GM21515 (cell line): Measurements from ENCODE around the gene CPNE1.

Experiments
- ATAC-seq: cut with Tn5 transposase; IDR thresholded peaks from one replicate; pipeline ENCODE4 v1.9.1; 2021; ENCODE audit not compliant: unreplicated experiment

The CPNE1 gene

DNA sequence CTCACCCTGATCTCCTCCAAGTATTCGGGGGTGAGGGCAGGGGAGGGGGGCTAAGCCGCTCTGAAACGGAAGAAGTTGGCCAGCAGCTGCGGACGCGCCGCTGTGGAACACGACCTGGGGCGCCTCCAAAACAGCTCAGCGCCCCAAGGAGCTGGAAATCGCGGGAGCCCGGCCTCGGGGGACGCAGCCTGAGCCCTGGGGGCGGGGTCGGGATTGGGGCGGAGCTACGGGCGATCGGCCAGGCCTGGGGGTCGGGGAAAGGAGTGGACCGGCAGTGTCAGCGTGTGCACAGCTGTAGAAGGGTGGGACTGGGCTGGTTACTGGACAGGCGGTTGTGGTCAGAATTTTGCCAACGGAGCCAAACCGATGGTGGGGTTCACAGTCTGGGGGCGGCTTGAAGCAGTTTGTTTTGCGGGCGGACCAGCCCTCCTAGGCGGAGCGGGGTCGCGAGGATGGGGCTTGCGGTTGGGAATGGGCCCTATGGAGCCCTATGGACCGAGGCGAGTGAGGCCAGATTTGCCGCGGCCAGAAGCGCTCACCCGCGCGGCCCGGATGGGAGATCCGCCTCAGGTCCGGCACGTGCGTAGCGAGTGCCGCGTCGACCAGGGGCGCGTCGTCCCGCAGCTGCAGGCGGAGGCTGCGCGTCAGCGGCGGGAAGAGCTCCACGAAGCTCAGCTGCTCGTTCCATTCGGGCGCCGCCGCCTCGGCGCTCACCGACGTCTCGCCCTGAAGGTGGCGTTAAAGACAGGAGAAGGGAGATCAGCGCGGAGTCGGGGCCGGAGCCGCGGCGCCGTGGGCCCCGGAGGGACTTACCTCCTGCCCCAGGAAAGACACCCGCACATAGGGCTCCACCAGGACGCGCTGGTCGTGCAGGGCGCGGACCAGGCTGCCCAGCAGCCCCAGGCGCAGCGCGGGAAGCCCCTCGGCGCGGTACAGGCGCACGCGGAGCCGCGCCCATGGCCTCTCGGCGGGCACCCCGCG lies 63.4 kb downstream of the CPNE1 start:
- no peak for ATAC-seq

DNA sequence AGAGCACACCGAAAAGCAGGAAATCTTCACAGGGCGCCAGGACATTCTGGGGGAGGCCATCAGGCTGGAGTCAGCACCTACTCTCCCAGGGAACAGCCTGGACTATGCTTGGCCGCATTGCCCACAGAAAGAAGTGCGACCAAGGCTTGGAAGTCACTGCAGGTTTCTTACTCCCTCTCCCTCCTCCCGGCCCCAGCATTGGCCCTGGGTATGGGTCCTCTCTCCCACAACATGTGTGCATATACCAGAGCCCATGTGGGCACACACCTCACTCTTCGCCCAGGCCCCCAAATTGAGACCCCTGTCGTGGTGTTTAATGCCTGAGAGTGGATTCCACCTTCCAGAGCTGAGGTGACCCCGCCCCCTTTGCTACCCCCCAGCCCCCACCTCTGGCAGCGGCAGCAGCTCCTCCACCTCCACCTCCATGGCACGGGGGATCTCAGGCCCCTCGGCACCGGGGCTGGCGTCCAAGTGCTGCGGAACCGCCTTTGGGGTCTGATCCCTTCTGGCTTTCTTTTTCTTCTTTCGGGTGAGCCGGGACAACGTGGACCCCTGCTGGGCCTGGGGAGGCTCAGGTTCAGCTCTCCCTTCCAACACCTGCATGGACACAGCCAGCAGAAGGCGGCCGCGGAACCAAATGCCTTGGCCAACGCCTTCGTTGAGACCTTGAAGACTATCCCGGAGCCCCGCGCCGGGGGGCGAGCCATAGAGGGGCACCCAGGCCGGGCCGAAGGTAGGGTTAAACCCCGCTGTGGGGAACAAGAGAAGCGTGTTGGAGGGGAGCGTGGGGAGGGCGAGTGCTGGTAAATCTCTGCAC lies 64.3 kb downstream of the CPNE1 start:
- no peak for ATAC-seq

- no peak for ATAC-seq
These were observed 65.0 kb downstream of the CPNE1 start for GRCh38 chr20:35599776-35600120.

GRCh38 chr20:35598899-35599775 lies 65.6 kb downstream of the CPNE1 start:
- no peak for ATAC-seq

GRCh38 chr20:35598476-35598875 lies 66.2 kb downstream of the CPNE1 start:
- no peak for ATAC-seq

DNA sequence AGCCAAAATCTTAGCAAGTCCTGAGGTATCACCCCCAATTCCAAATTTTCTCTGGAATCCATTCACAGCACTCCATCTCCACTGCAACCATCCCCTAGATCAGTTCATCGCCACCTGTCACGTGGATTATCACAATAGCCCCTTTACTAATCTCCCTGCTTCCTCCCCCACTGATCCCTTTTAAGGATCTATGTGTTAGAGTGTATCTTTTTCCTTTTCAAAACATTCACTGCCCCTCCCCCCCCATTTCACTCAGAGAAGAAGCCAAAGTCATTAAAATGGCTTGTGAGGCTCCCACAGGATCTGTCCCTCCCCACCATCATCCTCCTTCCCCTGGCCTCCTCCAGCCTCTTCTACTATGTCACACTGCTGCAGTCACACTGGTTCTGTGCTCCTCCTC lies 67.5 kb downstream of the CPNE1 start:
- no peak for ATAC-seq

- ATAC-seq, result no peak
These were observed 68.8 kb downstream of the CPNE1 start for GRCh38 chr20:35595901-35596300.

DNA sequence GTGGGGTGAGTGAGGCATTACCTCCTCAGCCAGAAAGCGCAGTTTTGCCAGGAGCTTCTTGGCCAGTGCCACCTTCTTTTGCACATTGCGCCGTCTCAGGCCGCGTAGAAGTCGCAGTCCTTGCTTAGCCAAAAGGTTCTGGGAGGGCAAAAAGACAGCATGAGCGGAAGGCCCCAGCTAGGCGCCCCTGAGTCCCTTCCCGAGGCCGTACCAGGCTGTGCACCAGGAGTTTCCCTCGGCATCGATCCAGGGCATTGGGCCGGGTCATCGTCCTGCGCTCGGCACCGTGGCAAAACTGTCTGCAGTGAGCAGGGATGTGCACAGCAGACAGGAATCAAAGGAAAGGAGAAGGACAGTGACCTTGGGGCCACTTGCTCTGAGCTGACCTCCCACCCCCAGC lies 69.2 kb downstream of the CPNE1 start:
- ATAC-seq, result no peak

DNA sequence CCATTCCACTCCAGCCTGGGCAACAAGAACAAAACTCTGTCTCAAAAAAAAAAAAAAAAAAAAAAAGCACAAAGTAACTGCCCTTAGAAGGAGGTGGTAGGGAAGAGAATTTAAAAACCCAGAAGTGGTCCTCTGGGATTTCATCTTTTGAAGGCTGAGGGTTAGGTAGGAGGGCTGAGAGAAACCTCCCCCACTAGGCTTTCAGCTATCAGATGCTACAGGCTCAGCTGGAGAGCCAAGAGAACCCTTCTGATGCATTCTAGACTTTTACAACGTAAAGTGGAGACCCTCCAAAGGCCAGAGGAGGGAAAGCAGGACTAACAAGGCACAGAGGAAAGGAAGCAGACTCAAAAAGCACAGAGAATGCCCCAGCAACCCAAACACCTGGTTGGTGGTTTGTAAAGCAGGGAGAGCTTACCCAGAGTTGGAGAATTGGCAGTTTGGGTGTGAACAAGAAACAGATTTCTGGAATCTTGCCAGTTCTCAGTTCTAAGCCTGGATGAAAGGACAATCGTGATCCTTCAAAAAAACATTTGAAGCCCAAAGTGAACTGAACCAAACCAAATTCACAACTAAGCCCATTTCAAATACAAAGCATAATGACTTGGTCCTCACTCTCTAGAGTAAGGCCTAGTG lies 72.2 kb downstream of the CPNE1 start:
- no peak for ATAC-seq

GRCh38 chr20:35588397-35588796 lies 76.3 kb downstream of the CPNE1 start:
- no peak for ATAC-seq

- ATAC-seq, result no peak
These were observed 77.3 kb downstream of the CPNE1 start for GRCh38 chr20:35587436-35587835.

GRCh38 chr20:35586751-35587425 lies 77.8 kb downstream of the CPNE1 start:
- ATAC-seq, result no peak

- no peak for ATAC-seq
These were observed 80.8 kb downstream of the CPNE1 start for GRCh38 chr20:35583636-35584560.

- no peak for ATAC-seq
These were observed 81.8 kb downstream of the CPNE1 start for GRCh38 chr20:35582741-35583404.

GRCh38 chr20:35582131-35582530 lies 82.6 kb downstream of the CPNE1 start:
- no peak for ATAC-seq

DNA sequence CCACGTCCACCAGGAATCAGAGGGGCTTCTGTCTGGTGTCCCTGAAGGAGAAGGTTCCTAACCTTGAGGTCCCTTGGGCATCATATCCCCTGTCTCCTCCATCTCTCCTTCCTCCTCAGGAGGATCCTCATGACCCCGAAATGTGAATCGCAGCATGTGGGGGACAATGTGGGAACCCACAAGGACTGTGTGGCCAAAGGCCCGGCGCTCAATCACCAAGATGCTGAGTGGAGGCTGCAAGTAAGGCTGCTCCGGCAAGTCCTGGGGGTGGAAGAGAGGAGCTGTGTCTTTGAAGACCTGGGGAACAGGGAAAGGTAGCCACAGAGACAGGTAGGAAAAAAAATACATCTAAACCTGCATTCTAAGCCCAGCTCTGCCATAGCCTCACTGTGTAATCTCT lies 85.5 kb downstream of the CPNE1 start:
- ATAC-seq, result no peak

- no peak for ATAC-seq
These were observed 86.2 kb downstream of the CPNE1 start for GRCh38 chr20:35578469-35578868.

DNA sequence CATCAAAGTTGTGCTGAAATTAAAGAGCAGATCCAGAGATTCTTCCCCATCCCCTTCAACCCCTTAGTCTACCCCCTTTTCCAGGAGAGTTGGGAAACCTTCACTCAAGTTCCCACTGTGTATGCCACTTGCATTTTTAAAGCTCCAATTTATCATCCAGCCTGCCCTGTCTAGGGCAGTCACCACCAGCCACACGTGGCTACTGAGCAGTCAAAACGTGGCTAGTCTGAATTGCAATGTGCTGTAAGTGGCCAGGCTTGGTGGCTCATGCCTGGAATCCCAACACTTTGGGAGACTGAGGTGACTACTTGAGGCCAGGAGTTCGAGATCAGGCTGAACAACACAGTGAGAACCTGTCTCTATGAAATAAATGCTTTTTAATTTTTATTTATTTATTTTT lies 87.9 kb downstream of the CPNE1 start:
- ATAC-seq, result no peak
